Ascending aorta (tissue), 2 donors: Measurements from ENCODE around the gene WNT10A. TPM values are rescaled to one million over a fixed set of nuclear protein-coding genes. Genes with fewer than 3 reads are reported as not detected.

Experiments used
- DNase-seq, 2 donors: peaks; one replicate each; pipeline ENCODE4 v3.0.0-alpha.2; 2019; ENCODE audit warnings: low spot score in 2 of 2
- H3K27ac ChIP-seq, 2 donors: fragments of 200-600 bp; sonication (generic); one replicate each; pipeline ENCODE4 v1.5.1; 2016 to 2017; ENCODE audit warnings: mild to moderate bottlenecking in 1 of 2
- H3K27me3 ChIP-seq: fragments of 200-600 bp; sonication (generic); one replicate; pipeline ENCODE4 v1.5.1; 2017
- H3K36me3 ChIP-seq, 2 donors: fragments of 200-600 bp; sonication (generic); one replicate each; pipeline ENCODE4 v1.5.1; 2016
- H3K4me1 ChIP-seq, 2 donors: fragments of 200-600 bp; sonication (generic); one replicate each; pipeline ENCODE4 v1.5.1; 2016 to 2017; ENCODE audit warnings: mild to moderate bottlenecking in 1 of 2
- H3K4me3 ChIP-seq, 2 donors: fragments of 200-600 bp; sonication (generic); one replicate each; pipeline ENCODE4 v1.5.1; 2016 to 2017; ENCODE audit warnings: mild to moderate bottlenecking in 1 of 2
- H3K9me3 ChIP-seq, 2 donors: fragments of 200-600 bp; sonication (generic); one replicate each; pipeline ENCODE4 v1.5.1; 2016
- CTCF ChIP-seq, 3 experiments: fragments of 200-600 bp in 2 of 3; fragments of 450-650 bp in 1 of 3; sonication (generic) in 2 of 3; IDR thresholded peaks; one replicate each; pipeline ENCODE4 v1.5.1; 2016 to 2019; ENCODE audit warnings: antibody characterized with exemption in 3 of 3, mild to moderate bottlenecking in 1 of 3, moderate library complexity in 1 of 3
- intact Hi-C: fragments of 100-400 bp; cut with DNase I; formaldehyde crosslinking; loops from one replicate; pipeline ENCODE4 v1.15.1; 2023
- total RNA-seq: library from RNA; depleted of rRNA; stranded (reverse); fragments of >200 nt; gene quantifications from one replicate; pipeline ENCODE4 v1.1.0, GENCODE V29; 2016

The WNT10A gene
- total RNA-seq, 1 donor from 2014 or later: not detected

DNA sequence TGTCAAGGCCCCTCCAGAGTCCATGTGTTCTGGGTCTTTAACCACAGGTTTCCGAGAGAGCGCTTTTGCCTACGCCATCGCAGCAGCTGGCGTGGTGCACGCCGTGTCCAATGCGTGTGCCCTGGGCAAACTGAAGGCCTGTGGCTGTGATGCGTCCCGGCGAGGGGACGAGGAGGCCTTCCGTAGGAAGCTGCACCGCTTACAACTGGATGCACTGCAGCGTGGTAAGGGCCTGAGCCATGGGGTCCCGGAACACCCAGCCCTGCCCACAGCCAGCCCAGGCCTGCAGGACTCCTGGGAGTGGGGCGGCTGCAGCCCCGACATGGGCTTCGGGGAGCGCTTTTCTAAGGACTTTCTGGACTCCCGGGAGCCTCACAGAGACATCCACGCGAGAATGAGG, 9.3 kb downstream of the WNT10A start:
- Histone ChIP-seq H3K36me3 (no peaks in the 10 kb centered on the region), H3K27me3 (no peaks in the 10 kb centered on the region), H3K27ac (no peak overlapping the region), H3K9me3 (no peaks in the 10 kb centered on the region), H3K4me3 (no peak overlapping the region), H3K4me1 (peaks cover 2 to 6% of the 10 kb centered on the region in 2 donors)
- TF ChIP-seq CTCF (IDR thresholded peaks at IDR 0.05): no peak
- intact Hi-C loops: no loop called here
- no peak for DNase-seq

DNA sequence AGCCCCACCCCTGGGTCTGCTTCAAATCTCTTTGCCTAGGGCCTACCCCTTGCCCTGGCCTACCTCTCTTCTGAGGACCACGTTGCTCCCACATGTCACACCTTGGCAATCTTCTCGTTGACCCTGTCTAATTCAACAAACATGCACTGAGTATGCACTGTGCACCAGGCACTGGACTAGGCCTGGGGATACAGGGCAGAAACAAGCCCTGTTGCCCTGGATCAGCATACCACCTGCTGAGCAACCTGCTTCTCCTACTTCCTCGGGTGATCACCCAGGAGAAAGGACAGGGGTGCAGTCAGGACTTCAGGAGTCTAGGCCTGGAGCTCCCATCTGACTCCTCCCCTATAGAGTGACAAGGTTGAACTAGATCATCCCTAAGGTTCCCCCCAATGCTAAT, 9.7 kb downstream of the WNT10A start:
- no peak for TF ChIP-seq CTCF (IDR thresholded peaks at IDR 0.05)
- Histone ChIP-seq H3K27ac (no peak overlapping the region), H3K9me3 (no peaks in the 10 kb centered on the region), H3K4me1 (peaks cover 2 to 6% of the 10 kb centered on the region in 2 donors), H3K36me3 (no peaks in the 10 kb centered on the region), H3K4me3 (no peak overlapping the region), H3K27me3 (no peaks in the 10 kb centered on the region)
- no peak for DNase-seq
- intact Hi-C loops: no loop called here

DNA sequence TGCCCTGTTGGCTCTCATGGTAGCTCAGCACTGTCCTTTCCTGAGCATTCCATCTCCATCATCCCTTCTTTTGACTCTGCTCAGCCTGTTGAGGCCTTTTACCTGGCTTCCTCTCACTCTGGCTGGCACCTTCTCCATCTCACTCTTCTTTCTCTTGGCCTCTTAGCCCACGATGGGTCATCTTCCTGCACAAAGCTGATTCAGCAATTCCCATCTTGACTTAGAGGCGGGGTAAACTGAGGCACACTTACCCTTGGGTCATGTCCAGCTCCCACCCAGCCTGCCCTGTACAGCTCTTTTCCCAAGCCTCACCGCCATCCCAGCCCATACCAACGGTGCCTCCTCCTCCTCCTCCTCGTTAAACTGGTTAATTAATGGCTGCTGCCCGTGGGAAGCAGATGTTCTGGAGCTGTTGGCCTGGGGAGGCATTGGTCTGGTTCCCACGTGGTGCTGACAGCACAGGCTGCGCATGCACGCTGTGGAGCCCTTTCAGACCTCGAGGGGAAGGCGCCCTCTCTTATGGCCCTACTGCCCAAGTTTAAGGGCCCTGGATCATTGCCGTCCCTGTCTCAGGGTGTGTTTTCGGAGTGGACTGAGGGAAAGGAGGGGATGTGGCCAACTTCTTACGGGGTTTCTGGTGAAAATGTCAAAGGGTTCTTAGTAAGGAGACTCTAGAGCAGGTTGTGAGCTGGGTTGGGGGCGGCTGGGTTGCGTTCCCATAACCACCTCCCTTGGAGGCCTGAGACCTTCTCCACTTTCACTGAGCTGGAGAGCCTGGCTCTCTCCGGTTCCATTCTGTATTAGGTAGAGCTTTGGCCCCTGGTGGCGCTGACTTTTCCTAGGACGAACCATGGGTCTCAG, 10.9 kb downstream of the WNT10A start:
- Histone ChIP-seq H3K4me3 (no peak overlapping the region), H3K27me3 (peaks cover 3% of the 10 kb centered on the region), H3K27ac (no peak overlapping the region), H3K4me1 (peaks cover 4 to 6% of the 10 kb centered on the region in 2 donors), H3K9me3 (no peaks in the 10 kb centered on the region), H3K36me3 (no peaks in the 10 kb centered on the region)
- intact Hi-C loops: no loop called here
- no peak for TF ChIP-seq CTCF (IDR thresholded peaks at IDR 0.05)
- peak in 1 of 2 donors; percentile 39 for DNase-seq

DNA sequence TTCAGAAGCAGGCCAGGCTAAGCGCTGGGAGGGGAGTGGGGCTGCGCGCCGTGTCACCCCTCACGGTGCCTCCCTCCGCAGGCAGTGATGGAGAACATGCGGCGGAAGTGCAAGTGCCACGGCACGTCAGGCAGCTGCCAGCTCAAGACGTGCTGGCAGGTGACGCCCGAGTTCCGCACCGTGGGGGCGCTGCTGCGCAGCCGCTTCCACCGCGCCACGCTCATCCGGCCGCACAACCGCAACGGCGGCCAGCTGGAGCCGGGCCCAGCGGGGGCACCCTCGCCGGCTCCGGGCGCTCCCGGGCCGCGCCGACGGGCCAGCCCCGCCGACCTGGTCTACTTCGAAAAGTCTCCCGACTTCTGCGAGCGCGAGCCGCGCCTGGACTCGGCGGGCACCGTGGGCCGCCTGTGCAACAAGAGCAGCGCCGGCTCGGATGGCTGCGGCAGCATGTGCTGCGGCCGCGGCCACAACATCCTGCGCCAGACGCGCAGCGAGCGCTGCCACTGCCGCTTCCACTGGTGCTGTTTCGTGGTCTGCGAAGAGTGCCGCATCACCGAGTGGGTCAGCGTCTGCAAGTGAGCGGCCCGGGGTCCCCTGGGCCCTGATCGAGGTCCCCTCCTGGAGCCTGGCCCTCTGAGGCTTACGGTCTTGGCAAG, 12.2 kb downstream of the WNT10A start:
- DNase-seq: peak in 1 of 2 donors; percentile 76
- intact Hi-C loops: no loop called here
- peaks cover 16% of the 10 kb centered on the region for H3K27me3 ChIP-seq

More for the DNA sequence above, 12.2 kb downstream of the WNT10A start:
- Histone ChIP-seq H3K36me3 (no peaks in the 10 kb centered on the region), H3K4me1 (peaks cover 9 to 14% of the 10 kb centered on the region in 2 donors), H3K4me3 (peak overlapping the region; percentile 43 to 64), H3K27ac (no peak overlapping the region), H3K9me3 (no peaks in the 10 kb centered on the region)
- peak in 2 of 3 experiments; percentile 13 to 19 for TF ChIP-seq CTCF (IDR thresholded peaks at IDR 0.05)
